ENCODE data around the gene KASH5. TPM values are rescaled to one million over a fixed set of nuclear protein-coding genes. Genes with fewer than 3 reads are reported as not detected.

The KASH5 gene
- total RNA-seq, 1 experiment from 2014 or later, result 0.42 TPM

- no peak for TF ChIP-seq ESRRA (CRISPR knock-in tag; IDR thresholded peaks at IDR 0.05; ENCODE audit: borderline replicate concordance)
Observed at GRCh38 chr19:49422407-49423070, 34.5 kb downstream of the KASH5 start (continued).

DNA sequence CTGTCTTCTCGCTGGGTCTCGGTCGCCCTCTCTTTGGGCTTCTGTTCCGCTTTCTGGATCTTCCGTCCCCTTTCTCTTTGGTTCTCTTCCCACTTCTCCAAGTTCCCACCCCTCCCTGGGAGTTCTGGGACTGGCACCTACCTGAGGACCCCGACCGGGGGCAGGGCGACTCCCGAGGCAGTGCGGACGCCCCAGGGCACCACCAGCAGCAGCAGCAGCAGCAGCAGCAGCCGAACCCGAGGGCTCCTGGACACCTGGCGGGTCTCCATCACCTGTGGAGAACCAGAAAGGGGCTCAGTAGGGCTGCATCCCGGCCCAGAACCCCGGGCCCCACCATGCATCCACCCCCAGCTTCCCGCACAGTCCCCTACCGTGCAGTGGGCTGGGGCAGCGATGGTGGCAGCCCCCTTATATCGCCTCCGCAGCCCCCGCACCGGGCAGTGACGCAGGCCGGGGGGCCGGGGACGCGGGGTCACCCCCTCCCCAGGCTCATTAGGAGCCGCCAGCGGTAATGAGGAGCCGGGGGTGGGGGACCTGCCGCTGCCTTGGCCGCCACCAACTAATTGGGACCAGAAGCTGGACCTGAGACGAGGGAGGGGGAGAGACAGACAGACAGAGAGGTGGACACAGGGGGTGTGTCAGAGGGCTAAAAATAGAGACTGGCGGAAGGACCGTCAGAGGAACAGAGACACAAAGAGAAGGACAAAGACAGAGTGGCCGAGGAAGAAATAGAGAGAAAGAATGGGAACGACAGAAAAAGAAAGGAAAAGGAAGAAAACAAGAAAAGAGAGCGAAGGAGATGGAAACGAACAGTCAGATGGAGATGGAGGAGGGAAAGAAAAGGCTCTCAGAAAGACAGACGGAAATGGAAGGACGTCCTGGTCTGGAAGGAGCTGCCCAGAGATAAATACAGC, 35.3 kb downstream of the KASH5 start, which contains the start of gene PTH2:
TSS of gene PTH2 (minus strand) at position 371 of the 914 bp plus-strand sequence. CDS start at position 269, 102 bp downstream.
- Mint-ChIP-seq H3K4me3 (peak within 1 kb of the TSS; percentile 80), H3K36me3 (no peaks in the 10 kb centered on the region), H3K9me3 (no peaks in the 10 kb centered on the region), H3K27me3 (ENCODE audit: low read depth) (peaks cover 95% of the 10 kb centered on the region), H3K4me1 (peaks cover 77% of the 10 kb centered on the region), H3K27ac (no peak within 1 kb of the TSS)
- CTCF ChIA-PET, result interaction anchor here (0.6 to 8.4 kb wide), 5 partner anchors 19 to 1055 kb away, joined by 3 to 120 read pairs (median 4); partner anchors contain the start of gene KASH5
- TF ChIP-seq ZNF512 (CRISPR knock-in tag; IDR thresholded peaks at IDR 0.05; ENCODE audit: borderline replicate concordance), result 0 out of 2 replicates have a peak, but pooled peaks have one; percentile 18
- no peak for TF ChIP-seq NR1H2 (CRISPR knock-in tag; IDR thresholded peaks at IDR 0.05)
- DNase-seq (ENCODE audit: low spot score), result no peak
- POLR2A ChIA-PET, result interaction anchor here (1.4 kb wide), 1 partner anchor 19 kb away, joined by 3 read pairs; no protein-coding TSS in a partner anchor
- no peak for ATAC-seq

- Mint-ChIP-seq H3K27me3 (ENCODE audit: low read depth) (peaks cover 96% of the 10 kb centered on the region), H3K4me1 (peaks cover 76% of the 10 kb centered on the region), H3K9me3 (no peaks in the 10 kb centered on the region), H3K4me3 (peak overlapping the region; percentile 53), H3K36me3 (no peaks in the 10 kb centered on the region), H3K27ac (no peak overlapping the region)
- ChIA-PET CTCF (interaction anchor here (0.5 to 4.5 kb wide), 6 partner anchors 12 to 1055 kb away, joined by 3 to 24 read pairs (median 4); partner anchors contain the start of gene GYS1), POLR2A (no interaction called here)
- TF ChIP-seq SMAD3 (CRISPR knock-in tag; IDR thresholded peaks at IDR 0.05; ENCODE audit: borderline replicate concordance) (no peak), PRRX2 (CRISPR knock-in tag; IDR thresholded peaks at IDR 0.05) (no peak), E2F4 (CRISPR knock-in tag; IDR thresholded peaks at IDR 0.05; ENCODE audit: borderline replicate concordance, low read depth) (no peak), MAX (CRISPR knock-in tag; IDR thresholded peaks at IDR 0.05) (no peak), ZNF317 (CRISPR knock-in tag; IDR thresholded peaks at IDR 0.05; ENCODE audit: borderline replicate concordance, low read depth) (no peak)
- DNase-seq (ENCODE audit: low spot score), result no peak
- no peak for ATAC-seq
Observed at GRCh38 chr19:49423985-49424303, 35.9 kb downstream of the KASH5 start.

DNA sequence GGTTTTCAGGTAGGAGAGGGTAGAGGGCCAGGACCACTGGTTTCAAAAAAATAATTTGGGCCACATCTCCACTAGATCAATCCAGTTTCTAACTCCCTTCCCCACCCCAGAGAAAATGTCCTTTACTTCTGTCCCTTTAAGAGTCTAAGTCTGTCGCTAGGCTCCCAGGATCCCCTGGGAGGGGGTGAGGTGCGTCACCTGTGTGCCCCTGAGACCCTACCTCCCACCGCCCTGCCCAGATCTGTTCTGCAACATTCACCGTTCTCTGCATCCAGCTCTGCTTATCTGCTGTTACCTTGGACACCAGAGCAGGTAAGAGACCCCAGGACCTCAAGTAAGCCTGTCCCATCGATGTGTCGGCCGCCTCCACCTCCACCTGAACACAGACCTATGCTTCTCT, 37.1 kb downstream of the KASH5 start, which contains the start of gene GFY:
TSS of gene GFY (plus strand) at position 211 of the 400 bp plus-strand sequence. CDS start 1,043 bp downstream, outside the sequence.
- no peak for DNase-seq (ENCODE audit: low spot score)
- POLR2A ChIA-PET, result interaction anchor here (0.7 to 1.1 kb wide), 2 partner anchors 11 to 63 kb away, joined by 3 to 4 read pairs; partner anchors contain the start of gene TEAD2
- CTCF ChIA-PET, result interaction anchor here (0.5 to 4.5 kb wide), 14 partner anchors 11 to 1001 kb away, joined by 3 to 34 read pairs (median 4); partner anchors contain the start of genes ALDH16A1 and SLC17A7
- TF ChIP-seq JUN (CRISPR knock-in tag; IDR thresholded peaks at IDR 0.05) (no peak), ATF1 (CRISPR knock-in tag; IDR thresholded peaks at IDR 0.05) (no peak), EMX1 (CRISPR knock-in tag; IDR thresholded peaks at IDR 0.05) (no peak), ZNF423 (CRISPR knock-in tag; IDR thresholded peaks at IDR 0.05) (no peak), NFE2L1 (CRISPR knock-in tag; IDR thresholded peaks at IDR 0.05) (no peak), PREB (CRISPR knock-in tag; IDR thresholded peaks at IDR 0.05; ENCODE audit: borderline replicate concordance) (no peak), ZNF396 (CRISPR knock-in tag; IDR thresholded peaks at IDR 0.05; ENCODE audit: borderline replicate concordance) (no peak), GABPB1 (CRISPR knock-in tag; IDR thresholded peaks at IDR 0.05) (no peak), ESRRA (CRISPR knock-in tag; IDR thresholded peaks at IDR 0.05; ENCODE audit: borderline replicate concordance) (no peak)
- TF ChIP-seq, protein P1, sequence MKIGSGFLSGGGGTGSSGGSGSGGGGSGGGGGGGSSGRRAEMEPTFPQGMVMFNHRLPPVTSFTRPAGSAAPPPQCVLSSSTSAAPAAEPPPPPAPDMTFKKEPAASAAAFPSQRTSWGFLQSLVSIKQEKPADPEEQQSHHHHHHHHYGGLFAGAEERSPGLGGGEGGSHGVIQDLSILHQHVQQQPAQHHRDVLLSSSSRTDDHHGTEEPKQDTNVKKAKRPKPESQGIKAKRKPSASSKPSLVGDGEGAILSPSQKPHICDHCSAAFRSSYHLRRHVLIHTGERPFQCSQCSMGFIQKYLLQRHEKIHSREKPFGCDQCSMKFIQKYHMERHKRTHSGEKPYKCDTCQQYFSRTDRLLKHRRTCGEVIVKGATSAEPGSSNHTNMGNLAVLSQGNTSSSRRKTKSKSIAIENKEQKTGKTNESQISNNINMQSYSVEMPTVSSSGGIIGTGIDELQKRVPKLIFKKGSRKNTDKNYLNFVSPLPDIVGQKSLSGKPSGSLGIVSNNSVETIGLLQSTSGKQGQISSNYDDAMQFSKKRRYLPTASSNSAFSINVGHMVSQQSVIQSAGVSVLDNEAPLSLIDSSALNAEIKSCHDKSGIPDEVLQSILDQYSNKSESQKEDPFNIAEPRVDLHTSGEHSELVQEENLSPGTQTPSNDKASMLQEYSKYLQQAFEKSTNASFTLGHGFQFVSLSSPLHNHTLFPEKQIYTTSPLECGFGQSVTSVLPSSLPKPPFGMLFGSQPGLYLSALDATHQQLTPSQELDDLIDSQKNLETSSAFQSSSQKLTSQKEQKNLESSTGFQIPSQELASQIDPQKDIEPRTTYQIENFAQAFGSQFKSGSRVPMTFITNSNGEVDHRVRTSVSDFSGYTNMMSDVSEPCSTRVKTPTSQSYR (CRISPR knock-in tag; IDR thresholded peaks at IDR 0.05), result no peak
- TF ChIP-seq, protein P2, sequence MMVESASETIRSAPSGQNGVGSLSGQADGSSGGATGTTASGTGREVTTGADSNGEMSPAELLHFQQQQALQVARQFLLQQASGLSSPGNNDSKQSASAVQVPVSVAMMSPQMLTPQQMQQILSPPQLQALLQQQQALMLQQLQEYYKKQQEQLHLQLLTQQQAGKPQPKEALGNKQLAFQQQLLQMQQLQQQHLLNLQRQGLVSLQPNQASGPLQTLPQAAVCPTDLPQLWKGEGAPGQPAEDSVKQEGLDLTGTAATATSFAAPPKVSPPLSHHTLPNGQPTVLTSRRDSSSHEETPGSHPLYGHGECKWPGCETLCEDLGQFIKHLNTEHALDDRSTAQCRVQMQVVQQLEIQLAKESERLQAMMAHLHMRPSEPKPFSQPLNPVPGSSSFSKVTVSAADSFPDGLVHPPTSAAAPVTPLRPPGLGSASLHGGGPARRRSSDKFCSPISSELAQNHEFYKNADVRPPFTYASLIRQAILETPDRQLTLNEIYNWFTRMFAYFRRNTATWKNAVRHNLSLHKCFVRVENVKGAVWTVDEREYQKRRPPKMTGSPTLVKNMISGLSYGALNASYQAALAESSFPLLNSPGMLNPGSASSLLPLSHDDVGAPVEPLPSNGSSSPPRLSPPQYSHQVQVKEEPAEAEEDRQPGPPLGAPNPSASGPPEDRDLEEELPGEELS (CRISPR knock-in tag; IDR thresholded peaks at IDR 0.05), result no peak

More for the DNA sequence above, 37.1 kb downstream of the KASH5 start, which contains the start of gene GFY:
- H3K4me1 Mint-ChIP-seq, result peaks cover 74% of the 10 kb centered on the region
- no peaks in the 10 kb centered on the region for H3K9me3 Mint-ChIP-seq
- peaks cover 98% of the 10 kb centered on the region for H3K27me3 Mint-ChIP-seq (ENCODE audit: low read depth)
- H3K36me3 Mint-ChIP-seq, result no peaks in the 10 kb centered on the region
- peak within 1 kb of the TSS; percentile 68 for H3K4me3 Mint-ChIP-seq
- no peak within 1 kb of the TSS for H3K27ac Mint-ChIP-seq
- ATAC-seq, result no peak
